ENCODE results near the gene GALNT7.

Gene GALNT7

GRCh38 chr4:173237152-173237551, 68.5 kb downstream of the GALNT7 start:
- Histone ChIP-seq H3K27ac (ENCODE audit: low read depth, low read length) (no peak overlapping the region), H3K36me3 (ENCODE audit: insufficient read depth, low read length) (0 out of 2 replicates have a peak, but pooled peaks cover 3% of the 10 kb centered on the region), H3K4me1 (ENCODE audit: insufficient read depth, low read length) (peaks cover 55% of the 10 kb centered on the region), H3K9me3 (ENCODE audit: insufficient read depth, low read depth, low read length) (no peaks in the 10 kb centered on the region), H3K9ac (ENCODE audit: low read depth, low read length) (no peak overlapping the region), H3K27me3 (ENCODE audit: insufficient read depth, low read length) (no peaks in the 10 kb centered on the region), H3K4me3 (ENCODE audit: low read length) (no peak overlapping the region)
- 71% methylated on average over 2 of the region's 2 CpGs for WGBS

- 82% methylated on average over 2 of the region's 2 CpGs for WGBS
- Histone ChIP-seq H3K4me3 (ENCODE audit: low read length) (no peak overlapping the region), H3K9me3 (ENCODE audit: insufficient read depth, low read depth, low read length) (no peaks in the 10 kb centered on the region), H3K9ac (ENCODE audit: low read depth, low read length) (no peak overlapping the region), H3K27ac (ENCODE audit: low read depth, low read length) (no peak overlapping the region), H3K36me3 (ENCODE audit: insufficient read depth, low read length) (0 out of 2 replicates have a peak, but pooled peaks cover 3% of the 10 kb centered on the region), H3K4me1 (ENCODE audit: insufficient read depth, low read length) (peaks cover 62% of the 10 kb centered on the region), H3K27me3 (ENCODE audit: insufficient read depth, low read length) (no peaks in the 10 kb centered on the region)
Measured at GRCh38 chr4:173237762-173238161, 69.2 kb downstream of the GALNT7 start.

- Histone ChIP-seq H3K4me1 (ENCODE audit: insufficient read depth, low read length) (peaks cover 91% of the 10 kb centered on the region), H3K27ac (ENCODE audit: low read depth, low read length) (no peak overlapping the region), H3K9ac (ENCODE audit: low read depth, low read length) (no peak overlapping the region), H3K9me3 (ENCODE audit: insufficient read depth, low read depth, low read length) (no peaks in the 10 kb centered on the region), H3K27me3 (ENCODE audit: insufficient read depth, low read length) (no peaks in the 10 kb centered on the region), H3K4me3 (ENCODE audit: low read length) (no peak overlapping the region), H3K36me3 (ENCODE audit: insufficient read depth, low read length) (no peaks in the 10 kb centered on the region)
Measured at GRCh38 chr4:173240696-173241095, 72.1 kb downstream of the GALNT7 start.

- Histone ChIP-seq H3K4me1 (ENCODE audit: insufficient read depth, low read length) (peaks cover 91% of the 10 kb centered on the region), H3K36me3 (ENCODE audit: insufficient read depth, low read length) (no peaks in the 10 kb centered on the region), H3K9ac (ENCODE audit: low read depth, low read length) (no peak overlapping the region), H3K27ac (ENCODE audit: low read depth, low read length) (no peak overlapping the region), H3K4me3 (ENCODE audit: low read length) (no peak overlapping the region), H3K27me3 (ENCODE audit: insufficient read depth, low read length) (no peaks in the 10 kb centered on the region), H3K9me3 (ENCODE audit: insufficient read depth, low read depth, low read length) (no peaks in the 10 kb centered on the region)
- 92% methylated on average over 3 of the region's 3 CpGs for WGBS
Measured at GRCh38 chr4:173242466-173243250, 74.0 kb downstream of the GALNT7 start.

GRCh38 chr4:173243321-173243720, 74.7 kb downstream of the GALNT7 start:
- H3K9ac ChIP-seq (ENCODE audit: low read depth, low read length), result no peak overlapping the region
- no peak overlapping the region for H3K27ac ChIP-seq (ENCODE audit: low read depth, low read length)
- H3K27me3 ChIP-seq (ENCODE audit: insufficient read depth, low read length), result no peaks in the 10 kb centered on the region
- H3K36me3 ChIP-seq (ENCODE audit: insufficient read depth, low read length), result peaks cover 3% of the 10 kb centered on the region
- H3K4me3 ChIP-seq (ENCODE audit: low read length), result no peak overlapping the region
- H3K4me1 ChIP-seq (ENCODE audit: insufficient read depth, low read length), result peaks cover 85% of the 10 kb centered on the region
- WGBS, result 93% methylated on average over 2 of the region's 3 CpGs
- no peaks in the 10 kb centered on the region for H3K9me3 ChIP-seq (ENCODE audit: insufficient read depth, low read depth, low read length)

- Histone ChIP-seq H3K27me3 (ENCODE audit: insufficient read depth, low read length) (no peaks in the 10 kb centered on the region), H3K9me3 (ENCODE audit: insufficient read depth, low read depth, low read length) (no peaks in the 10 kb centered on the region), H3K27ac (ENCODE audit: low read depth, low read length) (no peak overlapping the region), H3K9ac (ENCODE audit: low read depth, low read length) (no peak overlapping the region), H3K36me3 (ENCODE audit: insufficient read depth, low read length) (peaks cover 8% of the 10 kb centered on the region), H3K4me3 (ENCODE audit: low read length) (no peak overlapping the region), H3K4me1 (ENCODE audit: insufficient read depth, low read length) (peaks cover 77% of the 10 kb centered on the region)
- WGBS, result 97% methylated on average over 3 of the region's 3 CpGs
Measured at GRCh38 chr4:173243917-173244658, 75.5 kb downstream of the GALNT7 start.

GRCh38 chr4:173245952-173246351, 77.3 kb downstream of the GALNT7 start:
- H3K4me1 ChIP-seq (ENCODE audit: insufficient read depth, low read length), result peaks cover 68% of the 10 kb centered on the region
- peak overlapping the region; percentile 75 for H3K27ac ChIP-seq (ENCODE audit: low read depth, low read length)
- H3K9me3 ChIP-seq (ENCODE audit: insufficient read depth, low read depth, low read length), result no peaks in the 10 kb centered on the region
- no peaks in the 10 kb centered on the region for H3K27me3 ChIP-seq (ENCODE audit: insufficient read depth, low read length)
- no peak overlapping the region for H3K4me3 ChIP-seq (ENCODE audit: low read length)
- H3K36me3 ChIP-seq (ENCODE audit: insufficient read depth, low read length), result peaks cover 8% of the 10 kb centered on the region
- H3K9ac ChIP-seq (ENCODE audit: low read depth, low read length), result no peak overlapping the region

- H3K36me3 ChIP-seq (ENCODE audit: insufficient read depth, low read length), result peaks cover 8% of the 10 kb centered on the region
- H3K27me3 ChIP-seq (ENCODE audit: insufficient read depth, low read length), result no peaks in the 10 kb centered on the region
- no peaks in the 10 kb centered on the region for H3K9me3 ChIP-seq (ENCODE audit: insufficient read depth, low read depth, low read length)
- WGBS, result 48% methylated on average over 3 of the region's 3 CpGs
- no peak overlapping the region for H3K9ac ChIP-seq (ENCODE audit: low read depth, low read length)
- H3K4me3 ChIP-seq (ENCODE audit: low read length), result no peak overlapping the region
- peak overlapping the region; percentile 14; the same call in 1 of the 2 replicates for H3K27ac ChIP-seq (ENCODE audit: low read depth, low read length)
- H3K4me1 ChIP-seq (ENCODE audit: insufficient read depth, low read length), result peaks cover 67% of the 10 kb centered on the region
Measured at GRCh38 chr4:173246719-173247118, 78.1 kb downstream of the GALNT7 start.

- Histone ChIP-seq H3K4me1 (ENCODE audit: insufficient read depth, low read length) (peaks cover 62% of the 10 kb centered on the region), H3K9ac (ENCODE audit: low read depth, low read length) (no peak overlapping the region), H3K27me3 (ENCODE audit: insufficient read depth, low read length) (no peaks in the 10 kb centered on the region), H3K9me3 (ENCODE audit: insufficient read depth, low read depth, low read length) (no peaks in the 10 kb centered on the region), H3K27ac (ENCODE audit: low read depth, low read length) (peak overlapping the region; percentile 1; the same call in 1 of the 2 replicates), H3K36me3 (ENCODE audit: insufficient read depth, low read length) (peaks cover 8% of the 10 kb centered on the region), H3K4me3 (ENCODE audit: low read length) (no peak overlapping the region)
- WGBS, result 86% methylated on average over 5 of the region's 5 CpGs
Measured at GRCh38 chr4:173247321-173247720, 78.7 kb downstream of the GALNT7 start.

- no peak overlapping the region for H3K9ac ChIP-seq (ENCODE audit: low read depth, low read length)
- no peak overlapping the region for H3K27ac ChIP-seq (ENCODE audit: low read depth, low read length)
- H3K36me3 ChIP-seq (ENCODE audit: insufficient read depth, low read length), result peaks cover 8% of the 10 kb centered on the region
- no peak overlapping the region for H3K4me3 ChIP-seq (ENCODE audit: low read length)
- H3K4me1 ChIP-seq (ENCODE audit: insufficient read depth, low read length), result peaks cover 48% of the 10 kb centered on the region
- no peaks in the 10 kb centered on the region for H3K27me3 ChIP-seq (ENCODE audit: insufficient read depth, low read length)
- no peaks in the 10 kb centered on the region for H3K9me3 ChIP-seq (ENCODE audit: insufficient read depth, low read depth, low read length)
Measured at GRCh38 chr4:173248690-173249089, 80.1 kb downstream of the GALNT7 start.

- H3K27ac ChIP-seq (ENCODE audit: low read depth, low read length), result no peak overlapping the region
Measured at GRCh38 chr4:173252024-173252935, 83.7 kb downstream of the GALNT7 start.

More at GRCh38 chr4:173252024-173252935, 83.7 kb downstream of the GALNT7 start:
- WGBS, result 93% methylated on average over 6 of the region's 6 CpGs
- no peaks in the 10 kb centered on the region for H3K9me3 ChIP-seq (ENCODE audit: insufficient read depth, low read depth, low read length)
- no peak overlapping the region for H3K4me3 ChIP-seq (ENCODE audit: low read length)
- H3K9ac ChIP-seq (ENCODE audit: low read depth, low read length), result no peak overlapping the region
- peaks cover 8% of the 10 kb centered on the region for H3K36me3 ChIP-seq (ENCODE audit: insufficient read depth, low read length)
- H3K4me1 ChIP-seq (ENCODE audit: insufficient read depth, low read length), result peaks cover 25% of the 10 kb centered on the region
- H3K27me3 ChIP-seq (ENCODE audit: insufficient read depth, low read length), result no peaks in the 10 kb centered on the region
